Measurements from ENCODE around the gene ADAT1.

GRCh38 chr16:75590920-75591843, 31.9 kb downstream of the ADAT1 start:
- TF ChIP-seq POLR2A (IDR thresholded peaks at IDR 0.05; ENCODE audit: insufficient read depth in 1 of 2, low read depth in 2 of 2, low read length in 2 of 2) (no peak), MEIS1 (CRISPR knock-in tag; IDR thresholded peaks at IDR 0.05; ENCODE audit: borderline replicate concordance) (no peak), TOPORS (CRISPR knock-in tag; IDR thresholded peaks at IDR 0.05) (no peak), RFX1 (IDR thresholded peaks at IDR 0.05) (no peak), RELA (CRISPR knock-in tag; IDR thresholded peaks at IDR 0.05) (no peak), FOXK1 (CRISPR knock-in tag; IDR thresholded peaks at IDR 0.05; ENCODE audit: borderline replicate concordance, low read depth) (no peak), MTA1 (CRISPR knock-in tag; IDR thresholded peaks at IDR 0.05; ENCODE audit: borderline replicate concordance) (no peak), ZNF431 (CRISPR knock-in tag; IDR thresholded peaks at IDR 0.05; ENCODE audit: borderline replicate concordance, low read depth) (no peak), TAF1 (CRISPR knock-in tag; IDR thresholded peaks at IDR 0.05) (no peak)
- TF ChIP-seq, protein P1, sequence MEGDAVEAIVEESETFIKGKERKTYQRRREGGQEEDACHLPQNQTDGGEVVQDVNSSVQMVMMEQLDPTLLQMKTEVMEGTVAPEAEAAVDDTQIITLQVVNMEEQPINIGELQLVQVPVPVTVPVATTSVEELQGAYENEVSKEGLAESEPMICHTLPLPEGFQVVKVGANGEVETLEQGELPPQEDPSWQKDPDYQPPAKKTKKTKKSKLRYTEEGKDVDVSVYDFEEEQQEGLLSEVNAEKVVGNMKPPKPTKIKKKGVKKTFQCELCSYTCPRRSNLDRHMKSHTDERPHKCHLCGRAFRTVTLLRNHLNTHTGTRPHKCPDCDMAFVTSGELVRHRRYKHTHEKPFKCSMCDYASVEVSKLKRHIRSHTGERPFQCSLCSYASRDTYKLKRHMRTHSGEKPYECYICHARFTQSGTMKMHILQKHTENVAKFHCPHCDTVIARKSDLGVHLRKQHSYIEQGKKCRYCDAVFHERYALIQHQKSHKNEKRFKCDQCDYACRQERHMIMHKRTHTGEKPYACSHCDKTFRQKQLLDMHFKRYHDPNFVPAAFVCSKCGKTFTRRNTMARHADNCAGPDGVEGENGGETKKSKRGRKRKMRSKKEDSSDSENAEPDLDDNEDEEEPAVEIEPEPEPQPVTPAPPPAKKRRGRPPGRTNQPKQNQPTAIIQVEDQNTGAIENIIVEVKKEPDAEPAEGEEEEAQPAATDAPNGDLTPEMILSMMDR (CRISPR knock-in tag; IDR thresholded peaks at IDR 0.05), result no peak
- TF ChIP-seq, protein P2, sequence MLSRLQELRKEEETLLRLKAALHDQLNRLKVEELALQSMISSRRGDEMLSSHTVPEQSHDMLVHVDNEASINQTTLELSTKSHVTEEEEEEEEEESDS (CRISPR knock-in tag; IDR thresholded peaks at IDR 0.05; ENCODE audit: borderline replicate concordance), result no peak
